Natural killer cell (primary cell): ENCODE results near the gene ITGA5. TPM values are rescaled to one million over a fixed set of nuclear protein-coding genes. Genes with fewer than 3 reads are reported as not detected.

ENCODE experiments used
- ATAC-seq, 3 donors: fragments of 150-1000 bp in 2 of 3; fragments of 200-7000 bp in 1 of 3; cut with Tn5 transposase; 1 replicate in 1 of 3; 2 replicates in 2 of 3; pipeline ENCODE4 v1.10.0; 2021; ENCODE audit warnings: mild to moderate bottlenecking in 2 of 3, moderate library complexity in 2 of 3
- DNase-seq, 2 donors: peaks; one replicate each; pipeline versions ENCODE4 v3.0.0 to v3.0.0-alpha.2; 2013 to 2021; ENCODE audit warnings: mixed read lengths in 1 of 2
- H3K27ac ChIP-seq: one replicate; pipeline ENCODE4 v1.5.1; 2013; ENCODE audit warnings: mild to moderate bottlenecking, low read length
- H3K27me3 ChIP-seq: one replicate; pipeline ENCODE4 v1.6.1; 2013; ENCODE audit warnings: low read length; ENCODE audit not compliant: control insufficient read depth, insufficient read depth
- H3K36me3 ChIP-seq: one replicate; pipeline ENCODE4 v1.6.1; 2013; ENCODE audit warnings: low read length; ENCODE audit not compliant: control insufficient read depth, insufficient read depth
- H3K4me1 ChIP-seq: one replicate; pipeline ENCODE4 v1.6.1; 2013; ENCODE audit warnings: low read length; ENCODE audit not compliant: control insufficient read depth, insufficient read depth
- H3K4me3 ChIP-seq: one replicate; pipeline ENCODE4 v1.5.1; 2013; ENCODE audit warnings: low read length
- H3K9me3 ChIP-seq: one replicate; pipeline ENCODE4 v1.6.1; 2013; ENCODE audit warnings: low read length; ENCODE audit not compliant: control insufficient read depth, insufficient read depth
- H3K27ac Mint-ChIP-seq, 2 donors: one replicate each; pipeline ENCODE4 v1.8.0; 2022; ENCODE audit warnings: mild to moderate bottlenecking in 2 of 2, mixed read lengths in 2 of 2, moderate library complexity in 1 of 2
- H3K27me3 Mint-ChIP-seq, 2 donors: one replicate each; pipeline ENCODE4 v1.8.0; 2022; ENCODE audit warnings: low read depth in 2 of 2, mixed read lengths in 2 of 2
- H3K36me3 Mint-ChIP-seq: one replicate; pipeline ENCODE4 v1.8.0; 2022; ENCODE audit warnings: mixed read lengths
- H3K4me1 Mint-ChIP-seq, 2 donors: one replicate each; pipeline ENCODE4 v1.8.0; 2022; ENCODE audit warnings: mixed read lengths in 2 of 2
- H3K4me3 Mint-ChIP-seq: one replicate; pipeline ENCODE4 v1.8.0; 2022; ENCODE audit warnings: mild to moderate bottlenecking, moderate library complexity, mixed read lengths
- H3K9me3 Mint-ChIP-seq, 2 donors: one replicate each; pipeline ENCODE4 v1.8.0; 2022; ENCODE audit warnings: mixed read lengths in 2 of 2
- CTCF ChIP-seq: fragments of 200-600 bp; IDR thresholded peaks from one replicate; pipeline ENCODE4 v1.8.0; 2022; ENCODE audit warnings: antibody characterized with exemption
- WGBS: methylation state at CpG from one replicate; pipeline ENCODE4 v1.1.7; 2013; ENCODE audit warnings: missing lambda C conversion rate; ENCODE audit not compliant: insufficient coverage; 5-methylcytosine and 5-hydroxymethylcytosine counted together
- intact Hi-C: fragments of 100-400 bp; cut with micrococcal nuclease; formaldehyde crosslinking; loops from one replicate; pipeline ENCODE4 v1.14.2; 2022
- total RNA-seq, 4 donors: library from RNA; stranded (reverse); fragments of 120-200 nt in 1 of 4; gene quantifications; one replicate each; pipeline versions ENCODE4 v1.2.3 to v1.2.4, GENCODE V29; 2013 to 2022

ITGA5 gene
- total RNA-seq, 3 donors from 2014 or later (not counting 1 experiment from before 2014, with no cell fraction given): 177 to 232 (median 207) TPM

GRCh38 chr12:54405573-54405972, 13.5 kb downstream of the ITGA5 start:
- peak overlapping the region; percentile 62 to 74 for H3K27ac Mint-ChIP-seq
- intact Hi-C loops: no loop called here
- WGBS: 97% methylated on average over 7 of the region's 7 CpGs
- no peaks in the 10 kb centered on the region for H3K27me3 ChIP-seq
- peaks cover 19% of the 10 kb centered on the region for H3K36me3 Mint-ChIP-seq
- no peak overlapping the region for H3K27ac ChIP-seq
- ATAC-seq (no peak), DNase-seq (no peak)
- no peaks in the 10 kb centered on the region for H3K9me3 ChIP-seq
- no peaks in the 10 kb centered on the region for H3K9me3 Mint-ChIP-seq
- peaks cover 39% of the 10 kb centered on the region for H3K4me1 ChIP-seq
- peaks cover 31 to 57% of the 10 kb centered on the region in 2 donors for H3K4me1 Mint-ChIP-seq
- H3K4me3 ChIP-seq: no peak overlapping the region
- no peaks in the 10 kb centered on the region for H3K27me3 Mint-ChIP-seq
- no peak overlapping the region for H3K4me3 Mint-ChIP-seq
- peaks cover 90% of the 10 kb centered on the region for H3K36me3 ChIP-seq
- no peak for TF ChIP-seq CTCF

- intact Hi-C loops: no loop called here
- 93% methylated on average over 10 of the region's 10 CpGs for WGBS
- no peak for ATAC-seq
- Mint-ChIP-seq H3K9me3 (no peaks in the 10 kb centered on the region), H3K36me3 (peaks cover 19% of the 10 kb centered on the region), H3K27me3 (no peaks in the 10 kb centered on the region), H3K27ac (peak overlapping the region; percentile 62 to 74), H3K4me3 (no peak overlapping the region), H3K4me1 (peaks cover 31 to 61% of the 10 kb centered on the region in 2 donors)
- TF ChIP-seq CTCF: no peak
- no peaks in the 10 kb centered on the region for H3K9me3 ChIP-seq
- no peak overlapping the region for H3K4me3 ChIP-seq
- peaks cover 93% of the 10 kb centered on the region for H3K36me3 ChIP-seq
- peaks cover 36% of the 10 kb centered on the region for H3K4me1 ChIP-seq
- no peak overlapping the region for H3K27ac ChIP-seq
- H3K27me3 ChIP-seq: no peaks in the 10 kb centered on the region
- no peak for DNase-seq
These were observed 14.0 kb downstream of the ITGA5 start for GRCh38 chr12:54405106-54405505.

GRCh38 chr12:54404061-54405004, 14.7 kb downstream of the ITGA5 start:
- H3K9me3 Mint-ChIP-seq: no peaks in the 10 kb centered on the region
- 69% methylated on average over 10 of the region's 11 CpGs for WGBS
- peaks cover 33 to 57% of the 10 kb centered on the region in 2 donors for H3K4me1 Mint-ChIP-seq
- H3K4me3 ChIP-seq: no peak overlapping the region
- H3K36me3 Mint-ChIP-seq: peaks cover 19% of the 10 kb centered on the region
- TF ChIP-seq CTCF: peak; percentile 99
- peaks cover 96% of the 10 kb centered on the region for H3K36me3 ChIP-seq
- H3K27me3 Mint-ChIP-seq: no peaks in the 10 kb centered on the region
- H3K27me3 ChIP-seq: no peaks in the 10 kb centered on the region
- intact Hi-C loops: no loop called here
- peak overlapping the region; percentile 74 to 86 for H3K27ac Mint-ChIP-seq
- peak; percentile 60 to 86 for DNase-seq
- peaks cover 31% of the 10 kb centered on the region for H3K4me1 ChIP-seq
- peak overlapping the region; percentile 39 for H3K27ac ChIP-seq
- peak; percentile 66 to 82 (median 77) for ATAC-seq
- no peak overlapping the region for H3K4me3 Mint-ChIP-seq
- H3K9me3 ChIP-seq: no peaks in the 10 kb centered on the region
